WERI-Rb-1 (cell line): Measurements from ENCODE around the gene PPP3CB.

Experiments used
- DNase-seq: peaks from one replicate; pipeline ENCODE4 v3.0.0-alpha.2; 2020
- H3K27ac ChIP-seq: fragments of 250-450 bp; sonication (Bioruptor Pico); 2 replicates; pipeline ENCODE4 v1.5.1; 2020; ENCODE audit warnings: mild to moderate bottlenecking, moderate library complexity
- H3K27me3 ChIP-seq: fragments of 250-450 bp; sonication (Bioruptor Pico); 2 replicates; pipeline ENCODE4 v1.5.1; 2021; ENCODE audit warnings: mild to moderate bottlenecking, low read depth, moderate library complexity; ENCODE audit not compliant: insufficient read depth, severe bottlenecking
- H3K36me3 ChIP-seq: fragments of 250-450 bp; sonication (Bioruptor Pico); 2 replicates; pipeline ENCODE4 v1.5.1; 2020; ENCODE audit warnings: mild to moderate bottlenecking, moderate library complexity
- H3K4me3 ChIP-seq: 2 replicates; pipeline ENCODE4 v1.5.1; 2011; ENCODE audit warnings: low read depth, mild to moderate bottlenecking, control low read depth, low read length
- H3K9me3 ChIP-seq: fragments of 250-450 bp; sonication (Bioruptor Pico); 2 replicates; pipeline ENCODE4 v1.5.1; 2021; ENCODE audit warnings: mild to moderate bottlenecking, moderate library complexity; ENCODE audit not compliant: severe bottlenecking
- TF ChIP-seq, protein P1 (sequence below): IDR thresholded peaks from 2 replicates; pipeline ENCODE4 v1.5.1; 2011; ENCODE audit warnings: low read depth, mild to moderate bottlenecking, control low read depth, inconsistent platforms, low read length

Gene PPP3CB

DNA sequence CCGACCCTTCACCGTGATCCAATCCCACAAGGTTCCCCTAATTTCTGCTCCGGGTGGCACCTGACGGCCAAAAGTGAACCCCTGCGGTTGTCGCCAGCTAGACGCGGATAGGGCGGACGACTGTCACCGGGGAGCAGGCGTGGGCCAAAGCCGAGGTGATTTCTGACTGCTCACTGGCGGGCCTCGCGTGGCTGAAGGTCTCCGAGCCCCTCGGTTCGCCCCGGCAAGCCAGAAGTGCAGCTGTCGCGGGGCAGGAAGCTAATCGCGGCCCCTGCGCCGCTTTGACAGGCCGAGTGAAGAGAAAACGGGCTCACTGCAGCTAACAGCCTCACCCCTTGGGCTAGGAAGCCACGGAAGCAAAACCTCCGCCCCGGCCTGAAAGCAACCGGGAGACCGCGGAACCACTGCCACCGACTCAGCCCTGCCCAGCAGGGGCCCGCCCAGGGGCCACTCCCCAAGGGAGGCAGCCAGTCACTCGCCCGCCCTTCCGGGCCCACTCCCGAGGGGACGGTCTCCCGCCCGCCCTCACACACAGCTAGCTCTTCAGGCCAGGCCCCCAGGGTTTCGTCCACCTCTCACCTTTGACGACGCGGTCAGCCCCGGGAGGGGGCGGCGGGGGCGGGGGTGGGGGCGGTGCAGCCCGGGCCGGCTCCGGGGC is 469 bp downstream of the PPP3CB start:
- Histone ChIP-seq H3K27me3 (no peaks in the 10 kb centered on the region), H3K4me3 (peak overlapping the region; percentile 82), H3K27ac (peak overlapping the region; percentile 91), H3K9me3 (no peaks in the 10 kb centered on the region), H3K36me3 (peaks cover 23% of the 10 kb centered on the region)
- TF ChIP-seq, protein P1, sequence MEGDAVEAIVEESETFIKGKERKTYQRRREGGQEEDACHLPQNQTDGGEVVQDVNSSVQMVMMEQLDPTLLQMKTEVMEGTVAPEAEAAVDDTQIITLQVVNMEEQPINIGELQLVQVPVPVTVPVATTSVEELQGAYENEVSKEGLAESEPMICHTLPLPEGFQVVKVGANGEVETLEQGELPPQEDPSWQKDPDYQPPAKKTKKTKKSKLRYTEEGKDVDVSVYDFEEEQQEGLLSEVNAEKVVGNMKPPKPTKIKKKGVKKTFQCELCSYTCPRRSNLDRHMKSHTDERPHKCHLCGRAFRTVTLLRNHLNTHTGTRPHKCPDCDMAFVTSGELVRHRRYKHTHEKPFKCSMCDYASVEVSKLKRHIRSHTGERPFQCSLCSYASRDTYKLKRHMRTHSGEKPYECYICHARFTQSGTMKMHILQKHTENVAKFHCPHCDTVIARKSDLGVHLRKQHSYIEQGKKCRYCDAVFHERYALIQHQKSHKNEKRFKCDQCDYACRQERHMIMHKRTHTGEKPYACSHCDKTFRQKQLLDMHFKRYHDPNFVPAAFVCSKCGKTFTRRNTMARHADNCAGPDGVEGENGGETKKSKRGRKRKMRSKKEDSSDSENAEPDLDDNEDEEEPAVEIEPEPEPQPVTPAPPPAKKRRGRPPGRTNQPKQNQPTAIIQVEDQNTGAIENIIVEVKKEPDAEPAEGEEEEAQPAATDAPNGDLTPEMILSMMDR = no peak
- DNase-seq = peak; percentile 89

DNA sequence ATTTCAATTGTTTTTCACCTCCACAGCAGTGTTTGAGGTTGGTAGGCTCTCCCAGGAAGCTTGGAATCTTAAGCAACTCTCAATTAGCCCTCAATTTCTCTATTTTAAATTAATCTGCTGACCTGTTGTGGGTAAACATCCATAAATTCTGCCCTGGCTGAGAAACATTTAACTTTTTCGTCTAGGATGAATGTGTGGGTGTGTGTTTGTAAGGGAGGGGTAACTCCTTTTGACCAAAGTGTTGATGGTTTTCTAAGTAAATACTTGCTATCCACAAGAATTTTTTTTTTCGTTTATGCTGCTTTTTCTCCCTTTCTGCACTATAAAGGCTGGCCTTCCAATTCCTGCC is 973 bp downstream of the PPP3CB start:
- peak overlapping the region; percentile 91 for H3K27ac ChIP-seq
- DNase-seq = no peak
- TF ChIP-seq, protein P1 = no peak
- no peaks in the 10 kb centered on the region for H3K27me3 ChIP-seq
- H3K36me3 ChIP-seq = peaks cover 23% of the 10 kb centered on the region
- H3K4me3 ChIP-seq = peak overlapping the region; percentile 82
- H3K9me3 ChIP-seq = no peaks in the 10 kb centered on the region

DNA sequence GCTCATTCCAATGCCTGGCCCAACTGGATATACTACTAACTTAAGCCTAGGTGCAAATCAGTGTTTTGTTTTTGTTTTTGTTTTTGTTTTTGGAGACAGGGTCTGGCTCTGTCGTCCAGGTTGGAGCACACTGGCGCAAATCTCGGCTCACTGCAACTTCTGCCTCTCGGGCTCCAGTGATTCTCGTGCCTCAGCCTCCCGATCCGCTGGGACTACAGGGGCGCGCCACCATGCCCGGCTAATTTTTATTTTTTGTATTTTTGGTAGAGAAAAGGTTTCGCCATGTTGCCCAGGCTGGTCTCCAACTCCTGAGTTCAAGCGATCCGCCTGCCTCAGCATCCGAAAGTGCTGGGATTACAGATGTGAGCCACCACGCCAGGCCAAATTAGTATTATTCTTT is 1.6 kb downstream of the PPP3CB start:
- no peaks in the 10 kb centered on the region for H3K9me3 ChIP-seq
- TF ChIP-seq, protein P1 = no peak
- no peak overlapping the region for H3K4me3 ChIP-seq
- H3K36me3 ChIP-seq = peaks cover 19% of the 10 kb centered on the region
- no peak for DNase-seq
- no peaks in the 10 kb centered on the region for H3K27me3 ChIP-seq
- H3K27ac ChIP-seq = no peak overlapping the region

DNA sequence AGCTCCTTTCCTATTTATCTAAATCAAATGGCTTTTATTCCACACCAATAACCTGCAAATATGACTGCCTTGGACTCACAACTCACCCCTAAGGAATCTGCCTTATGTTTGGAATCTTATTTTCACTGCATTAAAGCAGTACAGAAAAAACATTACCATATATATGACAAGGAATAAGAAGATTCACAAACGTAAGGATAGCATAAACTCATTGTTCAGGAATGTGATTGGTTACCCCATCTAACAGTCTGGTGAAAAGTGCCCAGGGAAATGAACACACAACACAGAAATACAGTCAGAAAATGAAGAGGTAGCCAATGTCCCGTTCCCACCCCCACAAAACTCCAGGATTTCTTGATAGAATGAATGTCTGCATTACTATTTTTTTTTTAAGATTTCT is 2.0 kb downstream of the PPP3CB start:
- TF ChIP-seq, protein P1 = no peak
- Histone ChIP-seq H3K27me3 (no peaks in the 10 kb centered on the region), H3K9me3 (no peaks in the 10 kb centered on the region), H3K27ac (no peak overlapping the region), H3K4me3 (no peak overlapping the region), H3K36me3 (peaks cover 15% of the 10 kb centered on the region)
- no peak for DNase-seq

DNA sequence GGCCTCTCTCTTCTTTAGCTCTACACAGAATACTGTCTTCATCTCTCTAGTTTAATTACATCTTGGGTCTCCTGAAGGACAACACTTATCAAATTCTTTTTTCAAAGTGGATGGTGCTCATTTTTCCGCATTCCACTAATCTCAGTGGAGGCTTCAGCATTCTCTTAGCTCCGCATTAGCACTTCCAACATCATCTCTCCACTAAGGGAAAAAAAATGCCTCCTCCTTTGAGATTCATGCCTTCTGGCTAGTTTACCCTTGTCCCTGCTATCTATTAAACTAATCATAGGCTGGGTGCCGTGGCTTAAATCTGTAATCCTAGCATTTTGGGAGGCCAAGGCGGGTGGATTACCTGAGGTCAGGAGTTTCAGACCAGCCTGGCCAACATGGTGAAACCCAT is 9.2 kb downstream of the PPP3CB start:
- Histone ChIP-seq H3K9me3 (no peaks in the 10 kb centered on the region), H3K27me3 (no peaks in the 10 kb centered on the region), H3K27ac (no peak overlapping the region), H3K4me3 (no peak overlapping the region), H3K36me3 (peaks cover 9% of the 10 kb centered on the region)
- no peak for DNase-seq
- TF ChIP-seq, protein P1 = no peak

DNA sequence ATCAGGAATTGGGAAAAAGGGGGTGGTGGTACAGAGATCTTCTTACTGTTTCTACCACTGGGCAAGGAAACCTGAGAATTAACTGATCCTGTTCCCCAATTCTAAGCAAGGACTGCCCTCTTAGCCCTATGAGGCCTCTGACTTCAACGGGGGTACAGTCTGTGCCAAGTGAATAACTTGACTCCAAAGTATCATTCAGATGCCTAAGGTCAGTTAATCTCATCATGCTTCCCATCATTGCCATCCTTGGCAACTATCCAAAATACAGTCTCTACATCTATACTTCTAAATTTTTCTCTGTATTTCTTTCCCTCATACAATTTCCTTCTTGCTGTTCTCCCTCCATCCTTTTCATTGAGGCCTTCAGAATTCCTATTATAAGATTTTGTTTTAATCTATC is 10.5 kb downstream of the PPP3CB start:
- H3K9me3 ChIP-seq = no peaks in the 10 kb centered on the region
- no peak overlapping the region for H3K27ac ChIP-seq
- TF ChIP-seq, protein P1 = no peak
- H3K36me3 ChIP-seq = peaks cover 9% of the 10 kb centered on the region
- DNase-seq = no peak
- no peaks in the 10 kb centered on the region for H3K27me3 ChIP-seq
- no peak overlapping the region for H3K4me3 ChIP-seq
